Hematopoietic multipotent progenitor cell treated with erythropoietin and hydrocortisone succinate and interleukin-3 and kit ligand, for 4 days (in vitro differentiated cells): ENCODE measurements around the gene LRRC8E.
A peak's percentile ranks its signal among the peaks of the same experiment; 100 is the strongest.
"Not testable (repeated sequence)": the region's sequence is repeated elsewhere in the genome, so short reads cannot be mapped to it uniquely, and the experiment has no call there.

Experiments
- DNase-seq: peaks from one replicate; pipeline ENCODE4 v3.0.0-alpha.2; 2015

The LRRC8E gene

DNA sequence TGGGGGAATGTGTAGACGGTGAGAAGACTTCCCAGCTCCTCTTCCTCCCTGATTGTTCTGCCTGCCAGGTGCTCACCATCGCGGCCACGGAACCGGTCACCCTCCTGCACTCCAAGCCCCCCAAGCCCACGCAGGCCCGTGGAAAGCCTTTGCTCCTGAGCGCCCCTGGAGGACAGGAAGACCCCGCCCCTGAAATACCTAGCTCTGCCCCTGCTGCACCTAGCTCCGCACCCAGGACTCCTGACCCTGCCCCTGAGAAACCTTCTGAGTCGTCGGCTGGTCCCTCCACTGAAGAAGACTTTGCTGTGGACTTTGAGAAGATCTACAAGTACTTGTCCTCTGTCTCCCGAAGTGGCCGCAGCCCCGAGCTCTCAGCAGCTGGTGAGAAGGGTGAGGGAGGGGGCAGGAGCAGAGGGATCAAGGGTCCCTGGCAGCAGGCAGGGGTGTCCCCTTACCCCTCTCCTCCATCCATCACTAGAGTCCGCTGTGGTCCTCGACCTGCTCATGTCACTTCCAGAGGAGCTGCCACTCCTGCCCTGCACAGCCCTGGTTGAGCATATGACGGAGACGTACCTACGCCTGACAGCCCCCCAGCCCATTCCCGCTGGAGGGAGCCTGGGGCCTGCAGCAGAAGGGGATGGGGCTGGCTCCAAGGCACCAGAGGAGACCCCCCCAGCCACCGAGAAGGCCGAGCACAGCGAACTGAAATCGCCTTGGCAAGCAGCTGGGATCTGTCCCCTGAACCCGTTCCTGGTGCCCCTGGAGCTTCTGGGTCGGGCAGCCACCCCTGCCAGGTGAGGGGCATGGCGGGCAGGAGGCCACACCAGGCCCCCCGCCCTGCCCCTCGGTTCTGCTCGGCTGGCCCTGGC, 33.9 kb downstream of the LRRC8E start:
- DNase-seq, result no peak

GRCh38 chr19:7922836-7923195, 34.5 kb downstream of the LRRC8E start:
- DNase-seq, result no peak

- DNase-seq, result no peak
Measured at GRCh38 chr19:7923295-7924191, 35.2 kb downstream of the LRRC8E start.

DNA sequence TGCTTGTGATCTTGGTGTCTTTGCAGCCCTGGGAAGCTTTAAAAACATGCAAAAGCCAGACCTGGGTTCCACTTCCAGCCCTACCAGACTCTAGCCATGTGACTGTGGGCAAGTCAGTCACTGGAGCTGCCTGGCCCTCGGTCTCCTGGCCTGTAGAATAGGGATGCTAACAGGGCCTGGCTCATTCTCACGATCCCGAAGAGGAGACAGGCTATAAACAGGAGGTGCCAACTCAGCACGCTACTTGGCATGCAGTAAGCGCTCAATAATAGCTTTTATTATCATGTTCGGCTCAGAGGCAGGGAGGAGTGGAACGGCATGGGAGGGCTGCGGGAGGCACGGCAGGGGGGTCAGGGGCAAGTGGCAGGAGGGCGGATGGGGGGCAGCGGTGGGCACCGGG, 35.9 kb downstream of the LRRC8E start:
- DNase-seq, result no peak

GRCh38 chr19:7924651-7925170, 36.4 kb downstream of the LRRC8E start:
- no peak for DNase-seq

GRCh38 chr19:7925171-7925851, 37.0 kb downstream of the LRRC8E start:
- DNase-seq, result peak; percentile 93

DNA sequence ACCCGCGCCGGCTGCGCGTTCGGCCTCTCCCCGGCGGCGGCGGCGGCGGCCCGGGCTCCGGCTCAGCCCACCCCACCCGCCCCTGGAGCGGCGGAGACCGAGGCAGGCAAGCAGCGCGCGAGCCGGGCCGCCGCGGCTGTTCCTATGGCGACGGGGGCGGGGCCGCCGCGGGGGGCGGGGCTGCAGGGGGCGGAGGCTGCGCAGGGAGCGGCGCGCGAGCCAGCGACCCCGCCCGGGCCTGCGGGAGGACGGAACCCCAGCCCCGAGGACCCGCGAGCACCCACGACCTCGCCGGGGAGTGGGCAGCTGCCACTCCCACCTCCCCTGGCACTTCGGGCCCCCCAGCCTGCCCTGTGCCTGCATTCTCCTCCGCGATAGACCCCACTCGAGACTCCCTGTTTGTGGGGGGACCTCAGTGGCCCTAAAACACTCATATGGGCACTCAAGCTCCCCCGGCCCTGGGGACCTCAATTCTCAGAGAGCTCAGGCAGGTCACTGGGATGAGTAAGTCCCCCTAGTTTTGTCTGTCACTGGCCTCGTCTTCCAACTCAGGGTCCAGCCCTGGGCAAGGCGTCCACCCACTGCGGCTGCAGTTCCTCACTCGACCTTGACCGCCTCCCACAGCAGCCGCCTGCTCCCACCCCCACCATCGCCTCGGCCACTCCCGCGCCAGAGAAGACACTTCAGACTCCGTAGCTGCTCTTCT, 37.9 kb downstream of the LRRC8E start, which contains the start of gene CTXN1:
TSS of gene CTXN1 (minus strand) at position 115 of the 706 bp plus-strand sequence. CDS start 597 bp downstream, outside the sequence.
- DNase-seq, result peak; percentile 78

- DNase-seq, result no peak
Measured at GRCh38 chr19:7926727-7927604, 38.7 kb downstream of the LRRC8E start.

- DNase-seq, result no peak
Measured at GRCh38 chr19:7927605-7928333, 39.5 kb downstream of the LRRC8E start.

- no peak for DNase-seq
Measured at GRCh38 chr19:7928334-7928706, 40.0 kb downstream of the LRRC8E start.

DNA sequence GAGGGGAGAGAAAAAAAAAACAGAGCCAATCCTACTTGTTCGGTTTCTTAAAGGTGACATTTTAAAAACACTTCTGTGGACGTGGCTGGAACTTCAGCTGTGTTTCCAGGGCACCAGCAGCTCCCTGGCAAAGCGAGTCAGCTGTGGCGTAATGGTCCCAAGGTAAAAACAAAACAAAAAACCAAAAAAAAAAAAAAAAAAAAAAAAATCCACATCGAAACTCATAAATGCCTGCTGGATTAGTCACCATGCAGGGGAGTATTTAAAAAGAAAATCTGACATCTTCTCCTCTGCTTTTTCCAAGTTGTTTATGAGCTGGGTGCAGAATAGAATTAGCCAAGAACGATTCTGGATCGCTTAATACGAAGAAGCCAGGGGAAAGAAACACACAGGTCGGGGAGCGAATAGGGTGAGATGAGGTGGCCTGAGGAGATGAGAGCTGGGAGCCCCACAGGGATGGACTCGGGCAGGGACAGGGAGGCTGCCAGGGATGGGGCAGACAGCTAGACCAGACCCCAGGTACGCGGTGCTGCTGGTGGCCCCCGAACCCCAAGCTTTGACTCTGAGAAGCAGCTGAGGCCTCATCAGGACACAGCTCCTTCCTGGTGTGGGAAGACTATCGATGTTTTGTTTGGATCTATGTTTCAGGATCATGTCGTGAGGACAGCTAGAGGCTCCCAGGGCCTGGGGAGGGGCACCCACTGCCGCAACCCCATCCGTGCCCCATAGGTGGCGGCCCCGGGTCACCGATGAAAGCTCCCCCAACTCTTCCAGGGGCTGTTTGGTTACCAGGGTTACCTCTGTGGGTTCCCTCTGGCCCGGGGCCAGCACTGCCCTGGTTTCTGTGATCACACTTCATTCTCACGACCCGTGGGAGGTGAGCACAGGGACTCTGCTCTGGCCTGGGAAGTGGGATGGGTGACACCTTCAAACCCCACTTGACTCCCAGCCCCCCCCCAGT, 40.7 kb downstream of the LRRC8E start:
- DNase-seq, result peak; percentile 92

- not testable (repeated sequence) for DNase-seq
Measured at GRCh38 chr19:7930030-7930429, 41.7 kb downstream of the LRRC8E start.

DNA sequence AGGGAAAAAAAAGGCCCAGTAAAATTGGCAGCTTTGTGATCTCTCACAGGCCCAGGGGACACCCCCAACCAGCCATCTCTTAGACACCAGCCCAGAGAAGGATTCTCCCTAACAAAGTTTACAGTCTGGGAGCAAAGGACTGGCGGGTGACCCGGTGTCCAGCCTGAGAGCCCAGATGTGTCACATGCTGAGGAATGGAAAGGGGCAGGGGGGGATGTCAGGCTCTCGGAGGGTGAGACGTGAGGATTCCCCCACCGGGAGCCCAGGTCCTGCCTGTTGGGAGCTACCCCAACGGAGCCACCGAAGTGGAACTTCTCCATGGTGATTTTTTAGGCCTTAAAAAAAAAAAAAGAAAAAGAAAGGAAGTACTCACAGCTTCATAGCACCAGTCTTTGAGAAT, 42.5 kb downstream of the LRRC8E start:
- no peak for DNase-seq

- no peak for DNase-seq
Measured at GRCh38 chr19:7931221-7932061, 43.1 kb downstream of the LRRC8E start.

GRCh38 chr19:7932276-7932929, 44.1 kb downstream of the LRRC8E start:
- DNase-seq, result no peak

DNA sequence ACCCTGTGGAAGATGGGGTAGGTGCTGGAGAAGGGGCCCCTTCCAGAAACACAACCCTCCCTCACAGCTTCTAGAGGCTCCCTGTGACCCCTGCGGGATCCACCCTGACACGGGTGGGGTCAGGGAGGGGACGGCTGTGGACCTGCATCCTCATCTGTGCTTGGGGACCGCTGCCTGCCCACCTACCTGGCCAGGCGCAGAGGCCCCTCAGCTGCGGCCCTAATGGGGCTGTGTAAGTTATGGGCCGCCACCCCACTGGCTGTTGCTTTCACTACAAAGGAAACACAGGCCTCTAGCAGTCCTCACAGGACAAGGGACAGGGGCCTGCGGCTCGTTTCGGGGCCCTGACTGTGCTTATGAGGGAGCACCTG, 44.6 kb downstream of the LRRC8E start:
- DNase-seq, result no peak

GRCh38 chr19:7933411-7933810, 45.1 kb downstream of the LRRC8E start:
- DNase-seq, result no peak
